ENCODE results near the gene MYOCOS.
A peak's percentile ranks its signal among the peaks of the same experiment; 100 is the strongest.
"Not testable (repeated sequence)": the region's sequence is repeated elsewhere in the genome, so short reads cannot be mapped to it uniquely, and the experiment has no call there.

Gene MYOCOS

GRCh38 chr1:171600862-171601261 is 21.2 kb upstream of the MYOCOS start:
- Histone ChIP-seq H3K27me3 (replicated peaks in 2 of 5; ENCODE audit: control insufficient read depth in 4 of 5, insufficient read depth in 5 of 5, low read length in 4 of 5) (no peaks in the 10 kb centered on the region), H3K36me3 (ENCODE audit: control insufficient read depth in 4 of 4, insufficient read depth in 4 of 4, low read length in 3 of 4) (peaks cover 0 to 3% (median 0%) of the 10 kb centered on the region in 4 experiments), H3K4me3 (ENCODE audit: control insufficient read depth in 1 of 7, extremely low read depth in 1 of 7, insufficient read depth in 4 of 7, low read depth in 2 of 7, low read length in 6 of 7) (no peak overlapping the region), H3K4me1 (ENCODE audit: control extremely low read depth in 1 of 4, control insufficient read depth in 4 of 4, insufficient read depth in 4 of 4, low read length in 3 of 4) (peaks cover 0 to 4% (median under 1%) of the 10 kb centered on the region in 4 experiments), H3K27ac (ENCODE audit: insufficient read depth in 1 of 2, low read depth in 1 of 2, low read length in 2 of 2, poor library complexity in 1 of 2, severe bottlenecking in 2 of 2) (no peak overlapping the region), H3K9me3 (ENCODE audit: control extremely low read depth in 1 of 5, control insufficient read depth in 4 of 5, insufficient read depth in 2 of 5, low read depth in 1 of 5, low read length in 4 of 5) (peaks cover 0 to 3% (median 0%) of the 10 kb centered on the region in 5 experiments)
- CTCF ChIA-PET, result no interaction called here
- POLR2A ChIA-PET, result no interaction called here
- 99% methylated on average over 10 of the region's 13 CpGs for WGBS (ENCODE audit: insufficient coverage)
- DNase-seq, result no peak

GRCh38 chr1:171603042-171603441 is 19.0 kb upstream of the MYOCOS start:
- DNase-seq; H3K36me3 ChIP-seq (ENCODE audit: control insufficient read depth in 4 of 4, insufficient read depth in 4 of 4, low read length in 3 of 4); H3K27me3 ChIP-seq (replicated peaks in 2 of 5; ENCODE audit: control insufficient read depth in 4 of 5, insufficient read depth in 5 of 5, low read length in 4 of 5); POLR2A ChIA-PET; H3K4me3 ChIP-seq (ENCODE audit: control insufficient read depth in 1 of 7, extremely low read depth in 1 of 7, insufficient read depth in 4 of 7, low read depth in 2 of 7, low read length in 6 of 7); H3K4me1 ChIP-seq (ENCODE audit: control extremely low read depth in 1 of 4, control insufficient read depth in 4 of 4, insufficient read depth in 4 of 4, low read length in 3 of 4); H3K27ac ChIP-seq (ENCODE audit: insufficient read depth in 1 of 2, low read depth in 1 of 2, low read length in 2 of 2, poor library complexity in 1 of 2, severe bottlenecking in 2 of 2); H3K9me3 ChIP-seq (ENCODE audit: control extremely low read depth in 1 of 5, control insufficient read depth in 4 of 5, insufficient read depth in 2 of 5, low read depth in 1 of 5, low read length in 4 of 5); CTCF ChIA-PET: not testable (repeated sequence)
- WGBS (ENCODE audit: insufficient coverage), result 100% methylated on average over 1 of the region's 6 CpGs

- Histone ChIP-seq H3K4me1 (ENCODE audit: control extremely low read depth in 1 of 4, control insufficient read depth in 4 of 4, insufficient read depth in 4 of 4, low read length in 3 of 4) (no peaks in the 10 kb centered on the region), H3K36me3 (ENCODE audit: control insufficient read depth in 4 of 4, insufficient read depth in 4 of 4, low read length in 3 of 4) (no peaks in the 10 kb centered on the region), H3K9me3 (ENCODE audit: control extremely low read depth in 1 of 5, control insufficient read depth in 4 of 5, insufficient read depth in 2 of 5, low read depth in 1 of 5, low read length in 4 of 5) (no peaks in the 10 kb centered on the region), H3K27me3 (replicated peaks in 2 of 5; ENCODE audit: control insufficient read depth in 4 of 5, insufficient read depth in 5 of 5, low read length in 4 of 5) (no peaks in the 10 kb centered on the region), H3K4me3 (ENCODE audit: control insufficient read depth in 1 of 7, extremely low read depth in 1 of 7, insufficient read depth in 4 of 7, low read depth in 2 of 7, low read length in 6 of 7) (no peak overlapping the region), H3K27ac (ENCODE audit: insufficient read depth in 1 of 2, low read depth in 1 of 2, low read length in 2 of 2, poor library complexity in 1 of 2, severe bottlenecking in 2 of 2) (no peak overlapping the region)
- DNase-seq, result no peak
- 94% methylated on average over 6 of the region's 10 CpGs for WGBS (ENCODE audit: insufficient coverage)
- ChIA-PET CTCF (no interaction called here), POLR2A (no interaction called here)
Measured at GRCh38 chr1:171606402-171606941, 15.6 kb upstream of the MYOCOS start.

GRCh38 chr1:171610385-171610784 is 11.7 kb upstream of the MYOCOS start:
- H3K36me3 ChIP-seq (ENCODE audit: control insufficient read depth in 4 of 4, insufficient read depth in 4 of 4, low read length in 3 of 4), result no peaks in the 10 kb centered on the region
- ChIA-PET POLR2A (no interaction called here), CTCF (no interaction called here)
- H3K4me1 ChIP-seq (ENCODE audit: control extremely low read depth in 1 of 4, control insufficient read depth in 4 of 4, insufficient read depth in 4 of 4, low read length in 3 of 4), result no peaks in the 10 kb centered on the region
- H3K27ac ChIP-seq (ENCODE audit: insufficient read depth in 1 of 2, low read depth in 1 of 2, low read length in 2 of 2, poor library complexity in 1 of 2, severe bottlenecking in 2 of 2), result no peak overlapping the region
- H3K9me3 ChIP-seq (ENCODE audit: control extremely low read depth in 1 of 5, control insufficient read depth in 4 of 5, insufficient read depth in 2 of 5, low read depth in 1 of 5, low read length in 4 of 5), result no peaks in the 10 kb centered on the region
- H3K4me3 ChIP-seq (ENCODE audit: control insufficient read depth in 1 of 7, extremely low read depth in 1 of 7, insufficient read depth in 4 of 7, low read depth in 2 of 7, low read length in 6 of 7), result no peak overlapping the region
- no peaks in the 10 kb centered on the region for H3K27me3 ChIP-seq (replicated peaks in 2 of 5; ENCODE audit: control insufficient read depth in 4 of 5, insufficient read depth in 5 of 5, low read length in 4 of 5)
- peak in 1 of 3 donors; percentile 5 for DNase-seq
- WGBS (ENCODE audit: insufficient coverage), result 100% methylated on average over 1 of the region's 2 CpGs

GRCh38 chr1:171611306-171611705 is 10.7 kb upstream of the MYOCOS start:
- DNase-seq, result no peak
- H3K4me3 ChIP-seq (ENCODE audit: control insufficient read depth in 1 of 7, extremely low read depth in 1 of 7, insufficient read depth in 4 of 7, low read depth in 2 of 7, low read length in 6 of 7), result no peak overlapping the region
- no peaks in the 10 kb centered on the region for H3K36me3 ChIP-seq (ENCODE audit: control insufficient read depth in 4 of 4, insufficient read depth in 4 of 4, low read length in 3 of 4)
- no peaks in the 10 kb centered on the region for H3K27me3 ChIP-seq (replicated peaks in 2 of 5; ENCODE audit: control insufficient read depth in 4 of 5, insufficient read depth in 5 of 5, low read length in 4 of 5)
- ChIA-PET POLR2A (no interaction called here), CTCF (no interaction called here)
- H3K9me3 ChIP-seq (ENCODE audit: control extremely low read depth in 1 of 5, control insufficient read depth in 4 of 5, insufficient read depth in 2 of 5, low read depth in 1 of 5, low read length in 4 of 5), result no peaks in the 10 kb centered on the region
- 100% methylated on average over 1 of the region's 2 CpGs for WGBS (ENCODE audit: insufficient coverage)
- no peak overlapping the region for H3K27ac ChIP-seq (ENCODE audit: insufficient read depth in 1 of 2, low read depth in 1 of 2, low read length in 2 of 2, poor library complexity in 1 of 2, severe bottlenecking in 2 of 2)
- H3K4me1 ChIP-seq (ENCODE audit: control extremely low read depth in 1 of 4, control insufficient read depth in 4 of 4, insufficient read depth in 4 of 4, low read length in 3 of 4), result no peaks in the 10 kb centered on the region

GRCh38 chr1:171613282-171613681 is 8.8 kb upstream of the MYOCOS start:
- WGBS (ENCODE audit: insufficient coverage), result 100% methylated on average over 1 of the region's 1 CpG
- no peaks in the 10 kb centered on the region for H3K9me3 ChIP-seq (ENCODE audit: control extremely low read depth in 1 of 5, control insufficient read depth in 4 of 5, insufficient read depth in 2 of 5, low read depth in 1 of 5, low read length in 4 of 5)
- H3K4me3 ChIP-seq (ENCODE audit: control insufficient read depth in 1 of 7, extremely low read depth in 1 of 7, insufficient read depth in 4 of 7, low read depth in 2 of 7, low read length in 6 of 7), result no peak overlapping the region
- POLR2A ChIA-PET, result interaction anchor here (0.6 kb wide), 1 partner anchor 30 kb away, joined by 3 read pairs; no protein-coding TSS in a partner anchor
- no peak for DNase-seq
- H3K27me3 ChIP-seq (replicated peaks in 2 of 5; ENCODE audit: control insufficient read depth in 4 of 5, insufficient read depth in 5 of 5, low read length in 4 of 5), result peaks cover 0 to 3% (median 0%) of the 10 kb centered on the region in 5 experiments
- H3K36me3 ChIP-seq (ENCODE audit: control insufficient read depth in 4 of 4, insufficient read depth in 4 of 4, low read length in 3 of 4), result no peaks in the 10 kb centered on the region
- H3K4me1 ChIP-seq (ENCODE audit: control extremely low read depth in 1 of 4, control insufficient read depth in 4 of 4, insufficient read depth in 4 of 4, low read length in 3 of 4), result no peaks in the 10 kb centered on the region
- CTCF ChIA-PET, result no interaction called here
- H3K27ac ChIP-seq (ENCODE audit: insufficient read depth in 1 of 2, low read depth in 1 of 2, low read length in 2 of 2, poor library complexity in 1 of 2, severe bottlenecking in 2 of 2), result no peak overlapping the region

GRCh38 chr1:171615122-171615906 is 6.7 kb upstream of the MYOCOS start:
- H3K27me3 ChIP-seq (replicated peaks in 2 of 5; ENCODE audit: control insufficient read depth in 4 of 5, insufficient read depth in 5 of 5, low read length in 4 of 5); H3K4me1 ChIP-seq (ENCODE audit: control extremely low read depth in 1 of 4, control insufficient read depth in 4 of 4, insufficient read depth in 4 of 4, low read length in 3 of 4); POLR2A ChIA-PET; H3K27ac ChIP-seq (ENCODE audit: insufficient read depth in 1 of 2, low read depth in 1 of 2, low read length in 2 of 2, poor library complexity in 1 of 2, severe bottlenecking in 2 of 2); H3K36me3 ChIP-seq (ENCODE audit: control insufficient read depth in 4 of 4, insufficient read depth in 4 of 4, low read length in 3 of 4); CTCF ChIA-PET; DNase-seq; H3K9me3 ChIP-seq (ENCODE audit: control extremely low read depth in 1 of 5, control insufficient read depth in 4 of 5, insufficient read depth in 2 of 5, low read depth in 1 of 5, low read length in 4 of 5); H3K4me3 ChIP-seq (ENCODE audit: control insufficient read depth in 1 of 7, extremely low read depth in 1 of 7, insufficient read depth in 4 of 7, low read depth in 2 of 7, low read length in 6 of 7): not testable (repeated sequence)
- 96% methylated on average over 4 of the region's 14 CpGs for WGBS (ENCODE audit: insufficient coverage)

Measured in common myeloid progenitor, CD34-positive (primary cell).